Heart right ventricle (tissue), 16 donors: Measurements from ENCODE around the gene SIL1. TPM values are rescaled to one million over a fixed set of nuclear protein-coding genes. Genes with fewer than 3 reads are reported as not detected.
"Not testable (repeated sequence)": the region's sequence is repeated elsewhere in the genome, so short reads cannot be mapped to it uniquely, and the experiment has no call there.

ENCODE experiments used
- ATAC-seq, 8 donors: fragments of 200-7000 bp; cut with Tn5 transposase; one replicate each; pipeline ENCODE4 v1.9.1; 2020; ENCODE audit warnings: mild to moderate bottlenecking in 8 of 8, moderate library complexity in 8 of 8, moderate number of reproducible peaks in 1 of 8
- DNase-seq, 2 donors: peaks; one replicate each; pipeline ENCODE4 v3.0.0-alpha.2; 2020
- H3K27ac ChIP-seq, 10 donors: fragments of 200-600 bp; sonication (generic) in 2 of 10; one replicate each; pipeline versions ENCODE4 v1.5.0 to v1.8.0; 2020 to 2022; ENCODE audit warnings: mild to moderate bottlenecking in 3 of 10
- H3K27me3 ChIP-seq, 7 donors: fragments of 200-600 bp; one replicate each; pipeline ENCODE4 v1.8.0; 2021 to 2022; ENCODE audit warnings: mild to moderate bottlenecking in 2 of 7
- H3K36me3 ChIP-seq, 9 donors: fragments of 200-600 bp; sonication (generic) in 1 of 9; one replicate each; pipeline versions ENCODE4 v1.5.0 to v1.8.0; 2020 to 2022; ENCODE audit warnings: mild to moderate bottlenecking in 2 of 9
- H3K4me1 ChIP-seq, 9 donors: fragments of 200-600 bp; sonication (generic) in 1 of 9; one replicate each; pipeline versions ENCODE4 v1.5.0 to v1.8.0; 2020 to 2022; ENCODE audit warnings: mild to moderate bottlenecking in 4 of 9
- H3K4me3 ChIP-seq, 10 donors: fragments of 200-600 bp; sonication (generic) in 2 of 10; one replicate each; pipeline versions ENCODE4 v1.5.0 to v1.8.0; 2020 to 2022; ENCODE audit warnings: mild to moderate bottlenecking in 7 of 10, moderate library complexity in 2 of 10
- H3K9me3 ChIP-seq, 11 donors: fragments of 200-600 bp in 10 of 11; sonication (generic) in 2 of 11; one replicate each; pipeline versions ENCODE4 v1.5.0 to v1.8.0; 2013 to 2022; ENCODE audit warnings: mild to moderate bottlenecking in 2 of 11, control low read depth in 1 of 11, moderate library complexity in 1 of 11
- WGBS, 2 donors: extraction: QIAGEN DNeasy Blood & Tissue Kit; methylation state at CpG; one replicate each; pipeline ENCODE4 v1.1.7; 2013; ENCODE audit warnings: inconsistent platforms in 1 of 2; 5-methylcytosine and 5-hydroxymethylcytosine counted together
- intact Hi-C, 10 donors: fragments of 100-400 bp; cut with DNase I; formaldehyde crosslinking; loops; one replicate each; pipeline versions ENCODE4 v1.11.1 to v1.14.2; 2022
- polyA plus RNA-seq, 2 donors: library from polyadenylated mRNA; stranded (reverse); fragments of 200-250 nt; gene quantifications; one replicate each; pipeline ENCODE4 v1.2.3, GENCODE V29; 2013
- total RNA-seq, 10 donors: library from RNA; stranded (reverse); fragmentation: NEBNext Ultra II Directional in 3 of 10; extraction: Animal tissue kit (Norgen Biotek cat#: 25700) in 3 of 10; gene quantifications; one replicate each; pipeline versions ENCODE4 v1.2.1 to v1.2.4, GENCODE V29; 2021 to 2023
- TF ChIP-seq, protein P1 (sequence below), 9 donors: fragments of 200-600 bp; sonication (generic) in 2 of 9; IDR thresholded peaks; one replicate each; pipeline versions ENCODE4 v1.5.0 to v1.8.0; 2021 to 2022; ENCODE audit warnings: antibody characterized with exemption in 9 of 9, mild to moderate bottlenecking in 5 of 9, moderate library complexity in 1 of 9
- donor health status: Arrhythmogenic right ventricular cardiomyopathy.
- donor health status: ischemic (EF 13 %, LVEDD 7.1; RV severe dilation, severe dysfunction).
- donor health status: healthy with polysubstance abuse.
- donor health status: DM: no; HTN: yes; CAD: no.
- donor health status: DM: no; HTN: no; CAD: no.
- donor health status: ischemic (EF 25% LVEDD 6.9; RV normal size, moderate dysfunction).
- donor health status: ischemic (EF 25% LVEDD 5.7; RV mildly dilated, moderate dysfunction).
- donor health status: healthy.
- donor health status: DM: yes; HTN: yes; CAD: no.
- donor health status: Ischemic cardiomyopathy.
- donor health status: ischemic (EF 35%, LVEDD 5.7; RV mildly dilated, moderate dysfunction).
- donor health status: nonischemic (EF 11% LVEDD 7.7; RV severe dilation, severe dysfunction).
- donor health status: DM: yes; HTN: yes; CAD: no.
- donor health status: PGD.
- donor health status: ischemic (EF 29% LVEDD 5.4; RV normal size, mild dysfunction).
- donor health status: nonischemic (EF 23%, LVEDD 6.1; RV moderate dilation, normal function).

Gene SIL1
- total and polyA plus RNA-seq, 12 donors = 26.7 to 94.7 (median 44.3) TPM

DNA sequence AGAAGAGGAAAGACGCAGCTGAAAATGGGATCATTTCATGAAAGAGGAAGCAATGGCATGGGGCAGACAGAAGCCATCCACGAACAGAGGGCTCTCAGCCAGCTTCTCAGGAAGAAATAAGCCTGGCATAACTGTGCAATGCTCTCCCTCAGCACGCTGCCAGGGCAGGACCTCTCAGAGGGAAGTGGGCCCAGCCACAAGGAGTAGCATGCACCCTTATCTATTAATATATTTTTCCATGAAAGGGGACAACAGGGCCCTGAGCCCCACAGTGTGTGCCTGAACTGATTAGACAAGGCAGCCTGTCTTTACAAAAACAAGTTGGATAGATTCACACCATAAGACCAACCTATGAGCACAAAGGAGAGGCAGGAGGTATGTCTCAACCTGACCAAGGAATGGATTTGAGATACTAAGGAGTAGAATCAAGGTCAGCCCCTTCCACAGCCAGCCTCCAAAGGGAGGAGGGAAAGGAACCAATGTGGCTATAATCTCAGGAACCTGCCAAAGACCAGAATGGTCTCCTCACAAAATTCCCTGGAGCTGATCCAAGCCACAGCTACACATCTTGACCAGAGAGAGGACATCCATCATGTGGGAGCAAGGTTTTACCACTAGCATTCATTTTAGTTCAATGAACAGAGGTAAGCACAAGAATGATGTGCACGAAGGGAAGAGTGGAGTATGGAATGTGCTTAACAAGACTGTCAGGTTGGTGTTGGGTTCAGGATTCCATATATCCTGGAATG is 154.8 kb downstream of the SIL1 start:
- 79 to 80% methylated on average over 4 of the region's 4 CpGs for WGBS, 2 donors
- H3K9me3 ChIP-seq = no peaks in the 10 kb centered on the region
- peak in 3 of 8 donors; percentile 33 to 48 (median 42) for ATAC-seq
- H3K27me3 ChIP-seq = no peaks in the 10 kb centered on the region
- intact Hi-C loops = loop anchor here in 1 of 10 donors (10.0 kb wide), 1 partner anchor 49 kb away; no protein-coding TSS in a partner anchor
- H3K4me3 ChIP-seq = no peak overlapping the region
- H3K27ac ChIP-seq = no peak overlapping the region
- DNase-seq = no peak
- TF ChIP-seq, protein P1, sequence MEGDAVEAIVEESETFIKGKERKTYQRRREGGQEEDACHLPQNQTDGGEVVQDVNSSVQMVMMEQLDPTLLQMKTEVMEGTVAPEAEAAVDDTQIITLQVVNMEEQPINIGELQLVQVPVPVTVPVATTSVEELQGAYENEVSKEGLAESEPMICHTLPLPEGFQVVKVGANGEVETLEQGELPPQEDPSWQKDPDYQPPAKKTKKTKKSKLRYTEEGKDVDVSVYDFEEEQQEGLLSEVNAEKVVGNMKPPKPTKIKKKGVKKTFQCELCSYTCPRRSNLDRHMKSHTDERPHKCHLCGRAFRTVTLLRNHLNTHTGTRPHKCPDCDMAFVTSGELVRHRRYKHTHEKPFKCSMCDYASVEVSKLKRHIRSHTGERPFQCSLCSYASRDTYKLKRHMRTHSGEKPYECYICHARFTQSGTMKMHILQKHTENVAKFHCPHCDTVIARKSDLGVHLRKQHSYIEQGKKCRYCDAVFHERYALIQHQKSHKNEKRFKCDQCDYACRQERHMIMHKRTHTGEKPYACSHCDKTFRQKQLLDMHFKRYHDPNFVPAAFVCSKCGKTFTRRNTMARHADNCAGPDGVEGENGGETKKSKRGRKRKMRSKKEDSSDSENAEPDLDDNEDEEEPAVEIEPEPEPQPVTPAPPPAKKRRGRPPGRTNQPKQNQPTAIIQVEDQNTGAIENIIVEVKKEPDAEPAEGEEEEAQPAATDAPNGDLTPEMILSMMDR (IDR thresholded peaks at IDR 0.05) = no peak
- H3K4me1 ChIP-seq = peaks cover 0 to 4% (median 0%) of the 10 kb centered on the region in 9 donors
- peaks cover 0 to 17% (median 0%) of the 10 kb centered on the region in 9 donors for H3K36me3 ChIP-seq

DNA sequence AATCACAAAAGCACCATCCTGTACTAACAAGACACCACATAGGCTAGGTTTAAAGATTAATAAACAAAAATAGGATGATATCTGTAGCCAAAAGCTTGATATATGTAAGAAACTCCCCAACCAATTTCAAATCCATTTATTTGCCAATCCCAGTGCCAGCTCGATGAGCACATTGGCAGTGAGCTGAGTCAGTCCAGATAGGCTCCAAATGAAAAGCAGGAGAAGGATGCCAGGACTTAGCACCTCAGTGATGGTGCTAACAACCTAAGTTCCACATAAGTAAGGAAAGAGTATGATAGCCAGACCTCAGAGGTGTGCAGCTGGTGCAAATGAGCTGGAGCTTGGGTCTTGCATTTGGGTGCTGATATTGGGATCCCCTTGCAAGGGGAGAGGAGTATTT is 158.1 kb downstream of the SIL1 start:
- no peak for DNase-seq
- 83 to 87% methylated on average over 1 of the region's 1 CpG for WGBS, 2 donors
- peak in 1 of 8 donors; percentile 47 for ATAC-seq
- Histone ChIP-seq H3K27me3 (no peaks in the 10 kb centered on the region), H3K27ac (no peak overlapping the region), H3K36me3 (peaks cover 0 to 10% (median 0%) of the 10 kb centered on the region in 9 donors), H3K9me3 (peaks cover 0 to 11% (median 0%) of the 10 kb centered on the region in 11 donors), H3K4me1 (peaks cover 0 to 4% (median 0%) of the 10 kb centered on the region in 9 donors), H3K4me3 (no peak overlapping the region)
- TF ChIP-seq, protein P1 (IDR thresholded peaks at IDR 0.05) = no peak
- intact Hi-C loops = loop anchor here in 1 of 10 donors (10.0 kb wide), 1 partner anchor 45 kb away; no protein-coding TSS in a partner anchor

DNA sequence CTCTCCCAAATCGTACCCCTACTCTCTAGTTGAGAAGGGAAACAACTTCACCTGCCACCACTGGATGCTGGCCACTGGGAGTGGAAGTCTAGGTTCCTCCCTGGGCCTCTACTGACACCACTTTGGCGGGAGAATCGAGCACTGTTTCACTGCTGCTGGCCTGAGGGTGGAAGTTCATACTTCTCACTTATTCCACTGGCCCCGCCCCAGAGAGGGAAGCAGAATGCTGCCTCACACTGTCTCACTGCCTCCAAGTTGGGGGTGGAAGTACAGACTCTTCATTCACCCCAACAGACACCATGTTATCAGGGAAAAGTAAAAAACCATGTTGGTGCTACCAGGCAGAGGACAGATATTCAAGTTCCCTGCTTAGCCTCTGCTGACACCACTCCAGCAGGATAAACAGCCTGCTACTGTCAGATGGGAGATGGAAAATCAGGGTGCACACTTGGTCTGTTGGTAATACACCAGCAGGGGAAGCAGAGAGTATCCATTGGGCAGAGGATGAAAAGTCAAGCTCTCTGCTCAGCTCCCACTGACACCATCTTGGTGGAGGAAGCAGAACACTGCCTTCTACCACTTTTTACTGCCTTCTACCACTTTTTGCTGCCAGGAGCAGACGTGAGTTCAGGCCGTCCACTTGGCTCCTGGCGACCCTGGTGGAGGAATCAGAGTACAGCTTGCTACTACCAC is 159.4 kb downstream of the SIL1 start:
- Histone ChIP-seq H3K36me3 (peaks cover 0 to 10% (median 0%) of the 10 kb centered on the region in 9 donors), H3K27ac (no peak overlapping the region), H3K9me3 (peaks cover 0 to 11% (median 0%) of the 10 kb centered on the region in 11 donors), H3K4me3 (no peak overlapping the region), H3K27me3 (no peaks in the 10 kb centered on the region), H3K4me1 (peaks cover 0 to 4% (median 0%) of the 10 kb centered on the region in 9 donors)
- peak in 1 of 8 donors; percentile 44 for ATAC-seq
- TF ChIP-seq, protein P1 (IDR thresholded peaks at IDR 0.05) = peak in 3 of 9 donors; percentile 6 to 22 (median 9)
- whole genome bisulfite sequencing, 2 donors = 80 to 89% methylated on average over 7 of the region's 7 CpGs
- no peak for DNase-seq
- intact Hi-C loops = no loop called here

DNA sequence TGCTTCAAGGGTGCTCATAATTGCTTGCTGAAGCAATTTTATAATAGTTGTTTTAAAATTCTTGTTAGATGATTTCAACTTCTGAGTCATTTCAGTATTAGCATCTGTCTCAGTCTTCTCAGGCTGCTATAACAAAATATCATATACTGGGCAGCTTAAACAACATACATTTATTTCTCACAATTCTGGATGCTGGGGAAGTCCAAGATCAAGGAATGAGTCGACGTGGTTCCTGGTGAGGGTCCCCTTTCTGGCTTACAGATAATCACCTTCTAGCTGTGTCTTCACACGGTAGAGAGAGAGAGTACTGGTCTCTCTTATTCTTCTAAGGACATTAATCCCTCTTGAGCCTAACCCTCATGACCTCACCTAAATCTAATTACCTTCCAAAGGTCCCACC is 160.4 kb downstream of the SIL1 start:
- peaks cover 0 to 10% (median 0%) of the 10 kb centered on the region in 9 donors for H3K36me3 ChIP-seq
- H3K4me3 ChIP-seq = no peak overlapping the region
- intact Hi-C loops = no loop called here
- no peak for DNase-seq
- H3K4me1 ChIP-seq = no peaks in the 10 kb centered on the region
- ATAC-seq = no peak
- 92 to 94% methylated on average over 3 of the region's 3 CpGs for WGBS, 2 donors
- TF ChIP-seq, protein P1 (IDR thresholded peaks at IDR 0.05) = no peak
- peaks cover 0 to 16% (median 0%) of the 10 kb centered on the region in 11 donors for H3K9me3 ChIP-seq
- no peak overlapping the region for H3K27ac ChIP-seq
- H3K27me3 ChIP-seq = no peaks in the 10 kb centered on the region

DNA sequence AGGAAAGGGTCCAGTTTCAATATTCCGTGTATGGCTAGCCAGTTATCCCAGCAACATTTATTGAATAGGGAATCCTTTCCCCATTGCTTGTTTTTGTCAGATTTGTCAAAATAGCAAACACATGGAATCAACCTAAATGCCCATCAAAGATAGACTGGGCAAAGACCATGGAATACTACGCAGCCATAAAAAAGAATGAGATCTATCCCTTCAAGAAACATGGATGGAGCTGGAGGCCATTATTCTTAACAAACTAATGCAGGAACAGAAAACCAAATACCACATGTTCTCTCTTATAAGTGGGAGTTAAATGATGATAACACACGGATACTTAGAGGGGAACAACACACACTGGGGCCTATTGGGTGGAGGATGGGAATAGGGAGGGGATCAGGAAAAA is 161.8 kb downstream of the SIL1 start:
- H3K27me3 ChIP-seq, H3K4me3 ChIP-seq, H3K36me3 ChIP-seq, DNase-seq, ATAC-seq, intact Hi-C loops, H3K4me1 ChIP-seq, H3K27ac ChIP-seq: not testable (repeated sequence)
- 67 to 99% methylated on average over 3 of the region's 3 CpGs for WGBS, 2 donors
- peaks cover 0 to 23% (median 0%) of the 10 kb centered on the region in 11 donors for H3K9me3 ChIP-seq
